ENCODE measurements around the gene ZCCHC17. TPM values are rescaled to one million over a fixed set of nuclear protein-coding genes. Genes with fewer than 3 reads are reported as not detected.

Gene ZCCHC17
- total RNA-seq, 1 experiment from 2014 or later: 48.8 TPM

DNA sequence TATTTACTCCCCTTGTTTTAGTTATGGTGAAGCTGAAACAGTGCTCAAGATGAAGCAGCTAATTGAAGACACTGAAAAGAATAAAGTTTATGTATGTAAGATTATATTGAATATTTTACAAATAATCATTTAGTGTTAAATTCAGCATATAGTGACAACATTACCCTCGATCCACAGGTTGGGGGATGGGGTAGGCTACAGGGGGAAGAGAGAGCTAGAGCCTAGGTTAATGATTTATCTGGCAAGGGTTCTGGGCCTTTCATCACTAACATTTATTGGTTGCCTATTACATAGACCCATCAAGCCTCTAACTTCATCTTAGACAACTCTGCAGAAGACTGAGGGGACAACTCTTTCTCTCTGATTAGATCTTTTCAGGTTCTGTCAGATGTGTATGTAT is 21.3 kb downstream of the ZCCHC17 start:
- POLR2A ChIA-PET (ENCODE audit: low non-redundant PET): no interaction called here
- H3K4me3 ChIP-seq (ENCODE audit: low read depth, low read length, poor library complexity, severe bottlenecking): no peak overlapping the region
- intact Hi-C loops (cut with micrococcal nuclease; ENCODE audit: unreplicated experiment): no loop called here
- no peaks in the 10 kb centered on the region for H3K4me1 ChIP-seq (ENCODE audit: insufficient read depth, low read length, poor library complexity, severe bottlenecking)
- BruUV-seq (replicated peaks): no TSS peak
- no peak for DNase-seq (ENCODE audit: low spot score)
- TF ChIP-seq, protein P1, sequence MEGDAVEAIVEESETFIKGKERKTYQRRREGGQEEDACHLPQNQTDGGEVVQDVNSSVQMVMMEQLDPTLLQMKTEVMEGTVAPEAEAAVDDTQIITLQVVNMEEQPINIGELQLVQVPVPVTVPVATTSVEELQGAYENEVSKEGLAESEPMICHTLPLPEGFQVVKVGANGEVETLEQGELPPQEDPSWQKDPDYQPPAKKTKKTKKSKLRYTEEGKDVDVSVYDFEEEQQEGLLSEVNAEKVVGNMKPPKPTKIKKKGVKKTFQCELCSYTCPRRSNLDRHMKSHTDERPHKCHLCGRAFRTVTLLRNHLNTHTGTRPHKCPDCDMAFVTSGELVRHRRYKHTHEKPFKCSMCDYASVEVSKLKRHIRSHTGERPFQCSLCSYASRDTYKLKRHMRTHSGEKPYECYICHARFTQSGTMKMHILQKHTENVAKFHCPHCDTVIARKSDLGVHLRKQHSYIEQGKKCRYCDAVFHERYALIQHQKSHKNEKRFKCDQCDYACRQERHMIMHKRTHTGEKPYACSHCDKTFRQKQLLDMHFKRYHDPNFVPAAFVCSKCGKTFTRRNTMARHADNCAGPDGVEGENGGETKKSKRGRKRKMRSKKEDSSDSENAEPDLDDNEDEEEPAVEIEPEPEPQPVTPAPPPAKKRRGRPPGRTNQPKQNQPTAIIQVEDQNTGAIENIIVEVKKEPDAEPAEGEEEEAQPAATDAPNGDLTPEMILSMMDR (conservative IDR thresholded peaks at IDR 0.05; ENCODE audit: low read depth, low read length): no peak
- TF ChIP-seq EZH2 (IDR thresholded peaks at IDR 0.05; ENCODE audit: borderline replicate concordance, low read depth, low read length, poor library complexity, severe bottlenecking): no peak
- no peaks in the 10 kb centered on the region for H3K9me3 ChIP-seq (ENCODE audit: low read depth, low read length, poor library complexity, severe bottlenecking)
- no peak overlapping the region for H3K27ac ChIP-seq (ENCODE audit: low read depth, low read length, poor library complexity, severe bottlenecking)
- no peaks in the 10 kb centered on the region for H3K27me3 ChIP-seq (replicated peaks; ENCODE audit: insufficient read depth, low read depth, low read length, poor library complexity)
- CTCF ChIA-PET: no interaction called here
- H3K36me3 ChIP-seq (ENCODE audit: insufficient read depth, low read length, poor library complexity, severe bottlenecking): peaks cover 7% of the 10 kb centered on the region

- no peaks in the 10 kb centered on the region for H3K4me1 ChIP-seq (ENCODE audit: insufficient read depth, low read length, poor library complexity, severe bottlenecking)
- ChIA-PET POLR2A (ENCODE audit: low non-redundant PET) (no interaction called here), CTCF (no interaction called here)
- DNase-seq (ENCODE audit: low spot score): no peak
- H3K4me3 ChIP-seq (ENCODE audit: low read depth, low read length, poor library complexity, severe bottlenecking): no peak overlapping the region
- no peaks in the 10 kb centered on the region for H3K9me3 ChIP-seq (ENCODE audit: low read depth, low read length, poor library complexity, severe bottlenecking)
- no TSS peak for BruUV-seq (replicated peaks)
- H3K27ac ChIP-seq (ENCODE audit: low read depth, low read length, poor library complexity, severe bottlenecking): no peak overlapping the region
- H3K27me3 ChIP-seq (replicated peaks; ENCODE audit: insufficient read depth, low read depth, low read length, poor library complexity): no peaks in the 10 kb centered on the region
- peaks cover 3% of the 10 kb centered on the region for H3K36me3 ChIP-seq (ENCODE audit: insufficient read depth, low read length, poor library complexity, severe bottlenecking)
- TF ChIP-seq EZH2 (IDR thresholded peaks at IDR 0.05; ENCODE audit: borderline replicate concordance, low read depth, low read length, poor library complexity, severe bottlenecking): no peak
- TF ChIP-seq, protein P1 (conservative IDR thresholded peaks at IDR 0.05; ENCODE audit: low read depth, low read length): no peak
- intact Hi-C loops (cut with micrococcal nuclease; ENCODE audit: unreplicated experiment): no loop called here
These were observed 27.3 kb downstream of the ZCCHC17 start for GRCh38 chr1:31324093-31324492.

DNA sequence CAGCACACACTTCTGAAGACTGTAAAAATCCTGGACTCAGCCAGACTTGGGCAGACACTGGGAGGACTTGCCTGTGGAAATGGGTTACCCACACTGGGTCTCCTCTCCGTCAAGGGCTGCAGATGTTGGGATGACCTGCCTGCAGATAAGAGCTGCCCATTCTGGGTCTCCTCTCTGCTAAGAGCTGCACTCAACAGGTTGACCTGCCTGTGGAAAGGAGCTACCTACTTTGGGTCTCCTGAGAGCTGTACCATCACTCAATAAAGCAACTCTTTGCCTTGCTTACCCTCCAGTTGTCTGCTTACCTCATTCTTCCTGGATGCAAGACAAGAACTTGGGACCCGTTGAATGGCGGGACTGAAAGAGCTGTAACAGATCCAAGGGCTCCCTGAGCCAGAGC is 28.2 kb downstream of the ZCCHC17 start:
- TF ChIP-seq, protein P1 (conservative IDR thresholded peaks at IDR 0.05; ENCODE audit: low read depth, low read length): no peak
- no peak for TF ChIP-seq EZH2 (IDR thresholded peaks at IDR 0.05; ENCODE audit: borderline replicate concordance, low read depth, low read length, poor library complexity, severe bottlenecking)
- H3K36me3 ChIP-seq (ENCODE audit: insufficient read depth, low read length, poor library complexity, severe bottlenecking): no peaks in the 10 kb centered on the region
- H3K27me3 ChIP-seq (replicated peaks; ENCODE audit: insufficient read depth, low read depth, low read length, poor library complexity): no peaks in the 10 kb centered on the region
- intact Hi-C loops (cut with micrococcal nuclease; ENCODE audit: unreplicated experiment): no loop called here
- H3K4me3 ChIP-seq (ENCODE audit: low read depth, low read length, poor library complexity, severe bottlenecking): no peak overlapping the region
- no peaks in the 10 kb centered on the region for H3K4me1 ChIP-seq (ENCODE audit: insufficient read depth, low read length, poor library complexity, severe bottlenecking)
- BruUV-seq (replicated peaks): no TSS peak
- ChIA-PET POLR2A (ENCODE audit: low non-redundant PET) (interaction anchor here (0.5 kb wide), 1 partner anchor 45 kb away, joined by 3 read pairs; no protein-coding TSS in a partner anchor), CTCF (no interaction called here)
- no peak overlapping the region for H3K27ac ChIP-seq (ENCODE audit: low read depth, low read length, poor library complexity, severe bottlenecking)
- DNase-seq (ENCODE audit: low spot score): no peak
- H3K9me3 ChIP-seq (ENCODE audit: low read depth, low read length, poor library complexity, severe bottlenecking): no peaks in the 10 kb centered on the region
